ENCODE results near the gene ZBTB12. TPM values are rescaled to one million over a fixed set of nuclear protein-coding genes. Genes with fewer than 3 reads are reported as not detected.

ZBTB12 gene
- polyA plus RNA-seq, 3 donors: 0.11 TPM; not detected in 2

- Histone ChIP-seq H3K27ac (ENCODE audit: low read depth in 1 of 2, low read length in 2 of 2) (no peak overlapping the region), H4K20me1 (ENCODE audit: insufficient read depth, low read length) (no peaks in the 10 kb centered on the region), H3K27me3 (ENCODE audit: control insufficient read depth in 2 of 2, insufficient read depth in 2 of 2, low read length in 2 of 2) (no peaks in the 10 kb centered on the region), H3K4me3 (replicated peaks in 1 of 3; ENCODE audit: low read depth in 2 of 3, low read length in 3 of 3) (no peak overlapping the region), H2AFZ (ENCODE audit: insufficient read depth, low read depth, low read length, poor library complexity, severe bottlenecking) (no peak overlapping the region), H3K9me3 (replicated peaks in 1 of 2; ENCODE audit: control insufficient read depth in 1 of 2, insufficient read depth in 1 of 2, low read length in 2 of 2) (no peaks in the 10 kb centered on the region), H3K79me2 (ENCODE audit: insufficient read depth, low read length) (peaks cover 17% of the 10 kb centered on the region), H3K4me2 (replicated peaks; ENCODE audit: extremely low read depth, low read length, poor library complexity, severe bottlenecking) (peak overlapping the region; percentile 82), H3K9ac (ENCODE audit: insufficient read depth, low read length, poor library complexity, severe bottlenecking) (no peak overlapping the region), H3K4me1 (ENCODE audit: control insufficient read depth in 1 of 2, insufficient read depth in 2 of 2, low read length in 2 of 2) (peaks cover 44 to 62% of the 10 kb centered on the region in 2 donors), H3K36me3 (replicated peaks in 1 of 2; ENCODE audit: control insufficient read depth in 1 of 2, insufficient read depth in 2 of 2, low read length in 2 of 2) (peaks cover 4 to 13% of the 10 kb centered on the region in 2 donors)
- peaks cover 5 to 7% of the 10 kb centered on the region in 2 donors for H3K36me3 Mint-ChIP-seq
- peak overlapping the region in 3 of 7 donors; percentile 19 to 49 (median 42) for H3K27ac Mint-ChIP-seq
- WGBS (ENCODE audit: insufficient coverage): 6% methylated on average over 5 of the region's 5 CpGs
- TF ChIP-seq CTCF (IDR thresholded peaks at IDR 0.05): no peak
- DNase-seq: no peak
- no peaks in the 10 kb centered on the region for H3K9me3 Mint-ChIP-seq
- H3K27me3 Mint-ChIP-seq (ENCODE audit: low read depth in 3 of 3): peaks cover 4 to 11% (median 7%) of the 10 kb centered on the region in 3 donors
- H3K4me1 Mint-ChIP-seq: peaks cover 47% of the 10 kb centered on the region
- intact Hi-C loops (cut with micrococcal nuclease): loop anchor here (5.0 kb wide), 3 partner anchors 37 to 58 kb away; partner anchors contain the start of genes NELFE (in 1 of the 2), NEU1 (in 1 of the 2) and SKIC2 (in 1 of the 2)
- H3K4me3 Mint-ChIP-seq: no peak overlapping the region
These were observed 2.7 kb downstream of the ZBTB12 start for GRCh38 chr6:31899215-31899614.

- no peaks in the 10 kb centered on the region for H3K9me3 Mint-ChIP-seq
- peaks cover 8 to 13% of the 10 kb centered on the region in 2 donors for H3K36me3 Mint-ChIP-seq
- WGBS (ENCODE audit: insufficient coverage): 0% methylated on average over 3 of the region's 8 CpGs
- peak overlapping the region; percentile 73 to 97 (median 73) for H3K4me3 ChIP-seq (replicated peaks in 1 of 3; ENCODE audit: low read depth in 2 of 3, low read length in 3 of 3)
- H3K79me2 ChIP-seq (ENCODE audit: insufficient read depth, low read length): peaks cover 17% of the 10 kb centered on the region
- peaks cover 45% of the 10 kb centered on the region for H3K4me1 Mint-ChIP-seq
- peaks cover 3 to 10% (median 4%) of the 10 kb centered on the region in 3 donors for H3K27me3 Mint-ChIP-seq (ENCODE audit: low read depth in 3 of 3)
- no peaks in the 10 kb centered on the region for H4K20me1 ChIP-seq (ENCODE audit: insufficient read depth, low read length)
- H3K36me3 ChIP-seq (replicated peaks in 1 of 2; ENCODE audit: control insufficient read depth in 1 of 2, insufficient read depth in 2 of 2, low read length in 2 of 2): peaks cover 4 to 15% of the 10 kb centered on the region in 2 donors
- H3K4me1 ChIP-seq (ENCODE audit: control insufficient read depth in 1 of 2, insufficient read depth in 2 of 2, low read length in 2 of 2): peaks cover 44 to 62% of the 10 kb centered on the region in 2 donors
- intact Hi-C loops (cut with micrococcal nuclease): loop anchor here (5.0 kb wide), 3 partner anchors 36 to 59 kb away; partner anchors contain the start of genes NELFE (in 1 of the 2), NEU1 (in 1 of the 2) and SKIC2 (in 1 of the 2)
- peak overlapping the region; percentile 73 for H3K9ac ChIP-seq (ENCODE audit: insufficient read depth, low read length, poor library complexity, severe bottlenecking)
- H2AFZ ChIP-seq (ENCODE audit: insufficient read depth, low read depth, low read length, poor library complexity, severe bottlenecking): peak overlapping the region; percentile 96
- peak in 1 of 3 donors; percentile 30 for DNase-seq
- peak overlapping the region in 6 of 7 donors; percentile 85 to 94 (median 90) for H3K27ac Mint-ChIP-seq
- H3K9me3 ChIP-seq (replicated peaks in 1 of 2; ENCODE audit: control insufficient read depth in 1 of 2, insufficient read depth in 1 of 2, low read length in 2 of 2): no peaks in the 10 kb centered on the region
- H3K27ac ChIP-seq (ENCODE audit: low read depth in 1 of 2, low read length in 2 of 2): peak overlapping the region in 1 of 2 donors; percentile 71
- no peaks in the 10 kb centered on the region for H3K27me3 ChIP-seq (ENCODE audit: control insufficient read depth in 2 of 2, insufficient read depth in 2 of 2, low read length in 2 of 2)
- peak overlapping the region; percentile 94 to 97 for H3K4me3 Mint-ChIP-seq
- H3K4me2 ChIP-seq (replicated peaks; ENCODE audit: extremely low read depth, low read length, poor library complexity, severe bottlenecking): peak overlapping the region; percentile 82
- TF ChIP-seq CTCF (IDR thresholded peaks at IDR 0.05): no peak
These were observed 3.4 kb downstream of the ZBTB12 start for GRCh38 chr6:31898383-31899011.

Measured in CD14-positive monocyte (primary cell).